Stimulated activated naive B cell treated with anti-CD40 and anti-IgM and Interleukin-4, amounts not matched to agents 10 μg/mL and 1 μg/mL and 100 μg/mL, for 72 hours (primary cell): Measurements from ENCODE around the gene CREBRF.
A peak's percentile ranks its signal among the peaks of the same experiment; 100 is the strongest.

Experiments used
- ATAC-seq, 2 donors: fragments of 150-1000 bp; cut with Tn5 transposase; replicated peaks; 2 replicates each; pipeline ENCODE4 v1.10.0; 2021; ENCODE audit warnings: moderate library complexity in 1 of 2
- DNase-seq: peaks from one replicate; pipeline ENCODE4 v3.0.0; 2021
- H3K27ac Mint-ChIP-seq: one replicate; pipeline ENCODE4 v1.8.0; 2022; ENCODE audit warnings: mild to moderate bottlenecking, mixed read lengths
- H3K27me3 Mint-ChIP-seq, 2 donors: one replicate each; pipeline ENCODE4 v1.8.0; 2022; ENCODE audit warnings: mixed read lengths in 2 of 2
- H3K36me3 Mint-ChIP-seq, 2 donors: one replicate each; pipeline ENCODE4 v1.8.0; 2022; ENCODE audit warnings: mixed read lengths in 2 of 2, mild to moderate bottlenecking in 1 of 2
- H3K4me1 Mint-ChIP-seq, 2 donors: one replicate each; pipeline ENCODE4 v1.8.0; 2022; ENCODE audit warnings: mixed read lengths in 2 of 2, mild to moderate bottlenecking in 1 of 2
- H3K4me3 Mint-ChIP-seq, 2 donors: one replicate each; pipeline ENCODE4 v1.8.0; 2022; ENCODE audit warnings: mild to moderate bottlenecking in 2 of 2, mixed read lengths in 2 of 2, moderate library complexity in 1 of 2
- H3K9me3 Mint-ChIP-seq, 2 donors: one replicate each; pipeline ENCODE4 v1.8.0; 2022; ENCODE audit warnings: mixed read lengths in 2 of 2, mild to moderate bottlenecking in 1 of 2

Gene CREBRF

GRCh38 chr5:173165177-173166016 is 109.2 kb downstream of the CREBRF start:
- ATAC-seq (no peak), DNase-seq (no peak)
- H3K4me3 Mint-ChIP-seq = no peak overlapping the region
- H3K36me3 Mint-ChIP-seq = peaks cover 36 to 41% of the 10 kb centered on the region in 2 donors
- no peaks in the 10 kb centered on the region for H3K4me1 Mint-ChIP-seq
- H3K9me3 Mint-ChIP-seq = no peaks in the 10 kb centered on the region
- no peak overlapping the region for H3K27ac Mint-ChIP-seq
- H3K27me3 Mint-ChIP-seq = no peaks in the 10 kb centered on the region

- ATAC-seq (no peak), DNase-seq (no peak)
- peaks cover 0 to 3% of the 10 kb centered on the region in 2 donors for H3K9me3 Mint-ChIP-seq
- no peak overlapping the region for H3K27ac Mint-ChIP-seq
- no peaks in the 10 kb centered on the region for H3K4me1 Mint-ChIP-seq
- H3K36me3 Mint-ChIP-seq = no peaks in the 10 kb centered on the region
- H3K4me3 Mint-ChIP-seq = no peak overlapping the region
- peaks cover 0 to 8% of the 10 kb centered on the region in 2 donors for H3K27me3 Mint-ChIP-seq
These were observed 116.0 kb downstream of the CREBRF start for GRCh38 chr5:173172166-173172565.

GRCh38 chr5:173175523-173175922 is 119.4 kb downstream of the CREBRF start:
- DNase-seq (no peak), ATAC-seq (no peak)
- Mint-ChIP-seq H3K27me3 (peaks cover 10 to 18% of the 10 kb centered on the region in 2 donors), H3K9me3 (peaks cover 5 to 8% of the 10 kb centered on the region in 2 donors), H3K27ac (no peak overlapping the region), H3K4me3 (no peak overlapping the region), H3K4me1 (no peaks in the 10 kb centered on the region), H3K36me3 (peaks cover 0 to 13% of the 10 kb centered on the region in 2 donors)

- Mint-ChIP-seq H3K27ac (no peak overlapping the region), H3K4me1 (no peaks in the 10 kb centered on the region), H3K36me3 (peaks cover 0 to 18% of the 10 kb centered on the region in 2 donors), H3K9me3 (peaks cover 2 to 8% of the 10 kb centered on the region in 2 donors), H3K4me3 (no peak overlapping the region), H3K27me3 (peaks cover 10 to 19% of the 10 kb centered on the region in 2 donors)
- ATAC-seq = no peak
- no peak for DNase-seq
These were observed 122.3 kb downstream of the CREBRF start for GRCh38 chr5:173178369-173178910.

GRCh38 chr5:173180331-173180730 is 124.2 kb downstream of the CREBRF start:
- no peaks in the 10 kb centered on the region for H3K4me1 Mint-ChIP-seq
- DNase-seq (no peak), ATAC-seq (no peak)
- H3K9me3 Mint-ChIP-seq = peaks cover 2 to 8% of the 10 kb centered on the region in 2 donors
- no peak overlapping the region for H3K4me3 Mint-ChIP-seq
- H3K27ac Mint-ChIP-seq = no peak overlapping the region
- peaks cover 0 to 18% of the 10 kb centered on the region in 2 donors for H3K36me3 Mint-ChIP-seq
- H3K27me3 Mint-ChIP-seq = peaks cover 10 to 24% of the 10 kb centered on the region in 2 donors

- Mint-ChIP-seq H3K9me3 (no peaks in the 10 kb centered on the region), H3K4me1 (no peaks in the 10 kb centered on the region), H3K27me3 (peaks cover 2 to 5% of the 10 kb centered on the region in 2 donors), H3K4me3 (no peak overlapping the region), H3K27ac (no peak overlapping the region), H3K36me3 (peaks cover 0 to 2% of the 10 kb centered on the region in 2 donors)
- ATAC-seq (peak; percentile 60 to 65), DNase-seq (no peak)
These were observed 131.0 kb downstream of the CREBRF start for GRCh38 chr5:173187054-173187743.

GRCh38 chr5:173188280-173188679 is 132.1 kb downstream of the CREBRF start:
- ATAC-seq (no peak), DNase-seq (no peak)
- Mint-ChIP-seq H3K36me3 (no peaks in the 10 kb centered on the region), H3K9me3 (no peaks in the 10 kb centered on the region), H3K4me3 (no peak overlapping the region), H3K27ac (no peak overlapping the region), H3K27me3 (peaks cover 6 to 16% of the 10 kb centered on the region in 2 donors), H3K4me1 (no peaks in the 10 kb centered on the region)
